ENCODE results near the gene PRCC.

- TF ChIP-seq CTCF (IDR thresholded peaks at IDR 0.05; ENCODE audit: low read length) (no peak), EZH2 (IDR thresholded peaks at IDR 0.05; ENCODE audit: borderline replicate concordance, low read length) (no peak)
Observed at GRCh38 chr1:156738407-156738806, 28.9 kb upstream of the PRCC start.
